Measurements from ENCODE around the gene LRMDA.

LRMDA gene

GRCh38 chr10:76073524-76073923 lies 642.1 kb downstream of the LRMDA start:
- no peak for DNase-seq

GRCh38 chr10:76074659-76075058 lies 643.2 kb downstream of the LRMDA start:
- no peak for DNase-seq

DNA sequence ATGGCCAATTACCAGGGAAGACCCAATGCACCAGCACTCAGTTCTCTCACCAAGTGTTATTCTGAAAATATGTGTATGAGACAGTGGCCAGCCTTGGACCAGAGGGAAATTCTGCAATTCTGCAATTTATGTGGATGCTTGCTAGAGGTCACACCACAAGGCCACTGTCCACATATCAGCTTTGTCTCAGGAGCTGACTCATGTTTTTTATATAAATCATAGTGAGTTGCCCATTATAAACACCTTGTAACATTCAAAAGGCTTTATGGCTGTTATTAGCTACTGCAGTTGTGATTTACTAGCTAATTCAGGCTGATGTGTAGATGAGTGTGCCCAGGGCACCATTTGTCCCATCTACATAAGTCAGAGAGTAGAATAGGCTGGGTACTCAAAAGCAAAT lies 649.0 kb downstream of the LRMDA start:
- peak; percentile 25 for DNase-seq

DNA sequence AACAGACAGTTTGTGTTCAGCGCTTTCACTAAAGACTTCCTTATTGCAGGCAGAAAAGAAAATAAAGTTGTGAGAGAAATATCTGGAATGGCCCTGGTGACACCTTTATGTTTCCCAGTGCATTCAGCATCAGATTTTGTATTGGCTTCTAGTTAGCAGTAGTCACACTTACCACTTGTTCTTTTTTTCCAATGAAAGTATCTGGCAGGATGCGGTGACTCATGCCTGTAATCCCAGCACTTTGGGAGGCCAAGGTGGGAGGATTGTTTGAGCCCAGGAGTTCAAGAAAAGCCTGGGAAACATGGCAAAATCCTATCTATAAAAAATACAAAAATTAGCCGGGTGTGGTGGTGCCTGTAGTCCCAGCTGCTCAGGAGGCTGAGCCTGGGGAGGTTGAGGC lies 649.6 kb downstream of the LRMDA start:
- DNase-seq: no peak

DNA sequence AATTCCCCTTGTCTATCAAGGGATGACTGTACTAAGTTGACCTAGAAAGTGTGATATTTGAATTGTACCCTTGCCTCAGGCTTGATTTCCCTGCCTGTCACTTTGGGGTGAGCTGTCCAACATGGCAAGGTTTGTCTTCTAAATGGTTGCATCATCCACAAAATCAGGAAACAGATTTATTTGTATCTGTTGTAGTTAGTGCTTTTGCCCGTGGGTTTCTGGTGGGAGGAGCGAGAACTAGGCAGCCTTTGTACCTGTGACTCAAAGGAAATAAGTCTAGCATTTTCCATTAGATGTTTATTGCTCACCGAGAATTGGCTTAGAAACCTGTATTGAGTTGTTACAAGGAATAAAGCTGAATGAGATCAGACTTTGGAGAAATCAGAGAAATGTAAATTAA lies 650.8 kb downstream of the LRMDA start:
- DNase-seq: no peak

DNA sequence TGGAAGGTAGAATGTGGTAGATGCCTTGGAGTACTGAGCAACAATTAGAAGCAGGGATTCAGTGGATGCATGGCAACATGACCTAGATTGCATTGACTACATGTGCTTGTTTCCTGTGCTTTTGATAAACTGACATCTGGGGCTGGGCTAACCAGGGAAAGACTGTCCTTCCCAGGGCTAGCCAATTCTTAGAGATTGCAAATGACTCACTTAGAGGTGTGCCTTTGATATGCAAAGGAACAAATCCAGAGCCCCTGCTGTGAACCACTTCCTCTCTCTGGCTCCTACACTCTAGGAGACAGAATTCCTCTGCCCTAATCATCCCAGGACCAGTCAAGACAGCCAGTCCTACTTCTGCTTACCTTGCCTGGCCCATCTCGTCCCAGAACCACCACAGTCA lies 651.5 kb downstream of the LRMDA start:
- DNase-seq: peak; percentile 71

DNA sequence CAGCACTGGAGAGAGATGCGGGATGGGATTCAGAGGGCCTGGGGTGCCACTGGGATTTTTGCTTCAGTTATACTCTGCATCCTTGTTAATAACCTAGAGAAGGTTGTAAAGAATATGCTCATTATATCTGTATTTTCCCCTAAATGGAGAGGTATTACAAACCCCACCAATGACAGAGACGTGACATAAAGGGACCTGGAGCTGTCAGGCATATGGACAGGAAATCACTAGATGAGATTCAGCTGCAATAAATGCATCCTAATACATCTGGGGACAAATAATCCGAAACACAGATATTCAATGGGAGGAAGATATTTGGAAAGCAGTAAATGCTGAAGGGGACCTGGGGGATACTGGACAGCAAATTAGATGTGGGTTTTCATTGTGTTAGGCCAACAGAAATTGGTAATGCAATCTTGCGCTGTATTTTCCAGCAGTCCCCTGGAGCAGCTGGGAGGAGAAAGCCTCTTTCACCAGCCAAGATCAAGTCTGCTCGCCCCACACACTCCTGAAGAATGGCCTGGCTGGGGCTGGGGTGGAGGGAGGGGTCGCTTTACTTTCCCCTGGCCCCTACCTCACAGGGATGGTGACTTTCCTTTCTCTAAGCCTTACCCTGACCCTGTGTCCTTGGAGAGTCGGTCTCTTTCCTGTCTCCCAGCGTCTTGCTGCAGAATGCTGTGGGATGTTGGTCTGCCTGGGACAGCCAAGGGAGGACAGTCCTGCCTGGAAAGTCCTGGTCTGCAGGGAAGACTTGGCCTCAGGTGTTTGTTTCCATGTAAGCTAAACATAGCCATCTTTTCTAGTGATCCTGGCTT lies 653.8 kb downstream of the LRMDA start:
- no peak for DNase-seq

DNA sequence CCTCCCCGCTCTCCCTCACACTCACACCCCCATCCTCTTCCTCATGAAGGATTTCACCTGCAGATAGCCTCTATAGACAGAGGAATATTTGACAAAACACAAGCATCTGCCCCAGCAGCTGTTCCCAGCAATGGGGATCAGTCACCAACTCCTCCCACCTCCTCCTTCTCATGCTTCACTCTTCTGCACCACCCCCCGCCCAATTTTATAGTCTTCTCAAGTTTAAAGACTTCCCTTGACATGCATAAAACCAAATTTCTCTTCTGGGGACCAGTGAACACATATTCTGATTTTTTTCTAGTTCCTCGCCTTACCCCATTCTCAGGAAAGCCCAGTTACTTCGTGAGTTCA lies 654.4 kb downstream of the LRMDA start:
- DNase-seq: peak; percentile 38

DNA sequence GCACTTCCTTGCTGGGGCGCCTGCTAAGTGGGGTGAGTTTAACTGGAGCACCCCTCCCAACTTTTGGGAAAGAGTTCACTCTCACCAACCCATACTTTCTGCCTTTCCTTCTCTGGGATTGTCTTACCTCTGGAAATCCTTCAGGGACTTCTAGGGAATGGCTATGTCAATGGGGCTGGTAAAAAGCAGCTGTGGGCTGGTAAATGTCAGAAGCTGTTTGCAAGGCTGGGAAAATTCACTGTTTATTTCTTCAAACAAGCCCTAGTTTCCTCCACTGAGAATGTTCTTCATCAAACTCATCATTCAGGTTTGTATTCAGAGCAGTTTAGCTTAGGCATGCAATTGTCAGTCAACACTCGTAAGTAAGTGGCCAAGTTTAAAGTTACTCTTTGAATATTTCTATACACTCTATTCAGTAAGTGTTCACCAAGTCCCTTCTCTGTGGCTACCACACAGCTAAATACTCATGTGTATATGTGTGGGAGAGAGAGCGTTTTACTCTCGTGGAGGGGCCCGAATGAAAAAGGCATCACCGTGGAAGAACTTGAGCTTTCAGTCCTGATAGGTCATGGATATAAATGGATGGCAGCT lies 654.8 kb downstream of the LRMDA start:
- peak; percentile 17 for DNase-seq

GRCh38 chr10:76086761-76087639 lies 655.6 kb downstream of the LRMDA start:
- peak; percentile 87 for DNase-seq

DNA sequence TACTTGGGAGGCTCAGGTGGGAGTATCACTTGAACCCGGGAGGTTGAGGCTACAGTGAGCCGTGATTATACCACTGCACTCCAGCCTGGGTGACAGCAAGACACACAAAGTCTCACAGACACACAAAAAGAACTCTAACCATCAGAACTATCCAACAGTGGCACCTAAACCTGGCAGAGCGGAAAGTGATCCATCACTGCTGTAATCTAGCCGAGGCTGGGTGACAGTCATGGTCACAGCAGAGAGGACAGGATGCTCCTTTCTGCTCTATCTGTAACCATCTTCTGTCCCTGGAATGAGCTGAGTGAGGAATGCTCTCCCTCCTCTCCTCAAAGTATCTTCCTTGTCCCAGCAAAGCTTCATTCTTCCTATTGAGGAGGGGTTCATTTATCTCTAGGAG lies 656.6 kb downstream of the LRMDA start:
- DNase-seq: no peak

DNA sequence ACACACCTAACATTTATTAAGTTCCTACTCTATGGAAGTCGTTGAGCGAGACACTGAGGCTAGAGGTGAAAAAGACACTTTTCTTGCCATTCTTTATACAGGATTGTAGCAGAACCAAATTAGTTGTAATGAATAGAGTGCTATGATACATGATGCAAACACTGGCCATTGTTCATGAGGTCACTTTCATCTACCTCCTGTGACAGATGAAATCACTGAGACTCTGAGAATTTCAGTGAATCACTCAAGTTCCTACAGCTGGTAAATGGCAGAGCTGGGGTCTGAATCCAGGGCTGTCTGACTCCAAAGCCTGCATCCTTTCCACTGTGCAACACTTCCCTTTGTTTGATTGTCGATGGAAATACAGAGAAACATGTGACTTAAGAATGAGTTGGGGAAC lies 657.6 kb downstream of the LRMDA start:
- peak; percentile 46 for DNase-seq

GRCh38 chr10:76089556-76090180 lies 658.2 kb downstream of the LRMDA start:
- DNase-seq: peak; percentile 97

- peak; percentile 56 for DNase-seq
Measured at GRCh38 chr10:76091926-76092325, 660.5 kb downstream of the LRMDA start.

DNA sequence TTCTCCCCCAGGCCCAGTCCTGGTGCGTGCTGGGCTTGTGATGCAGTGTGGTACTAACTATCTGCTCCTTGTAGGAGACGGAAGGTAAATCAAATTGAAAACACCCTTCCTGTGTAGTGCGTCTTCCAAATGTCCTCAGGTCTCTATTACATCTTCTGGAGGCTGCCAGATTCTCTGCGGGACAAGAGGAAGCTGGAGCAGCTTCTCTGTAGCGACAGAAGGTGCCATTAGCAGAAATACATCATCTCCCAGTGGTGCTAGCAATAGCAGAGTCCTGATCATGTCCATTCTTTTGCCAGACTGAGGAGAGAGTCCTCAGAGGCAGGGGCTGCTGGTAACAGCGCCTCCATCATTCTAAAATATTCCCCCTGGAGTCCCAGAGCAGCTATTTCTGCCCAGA lies 675.2 kb downstream of the LRMDA start:
- DNase-seq: no peak

GRCh38 chr10:76108563-76109359 lies 677.3 kb downstream of the LRMDA start:
- no peak for DNase-seq

GRCh38 chr10:76111404-76111803 lies 680.0 kb downstream of the LRMDA start:
- no peak for DNase-seq

- no peak for DNase-seq
Measured at GRCh38 chr10:76111986-76112825, 680.8 kb downstream of the LRMDA start.

GRCh38 chr10:76112826-76113150 lies 681.4 kb downstream of the LRMDA start:
- DNase-seq: peak; percentile 5

DNA sequence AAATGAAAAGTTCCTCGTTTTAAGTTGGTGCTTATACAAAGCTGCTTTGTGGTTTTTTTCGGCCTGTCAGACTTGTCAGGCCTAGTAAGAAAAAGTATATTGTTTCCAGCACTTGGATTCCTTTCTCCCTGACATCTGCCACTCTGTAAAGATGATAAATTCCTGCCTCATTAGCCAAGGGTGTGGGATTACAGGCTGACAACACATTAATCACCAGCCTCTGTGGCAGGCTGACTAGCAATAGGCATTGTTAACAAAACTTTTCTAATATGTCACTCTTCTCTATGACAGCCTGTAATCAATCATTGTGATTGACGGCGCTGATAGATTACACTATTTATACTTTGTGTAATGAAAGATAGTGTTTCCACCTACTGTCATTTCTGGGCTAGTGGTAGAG lies 682.5 kb downstream of the LRMDA start:
- peak; percentile 54 for DNase-seq

DNA sequence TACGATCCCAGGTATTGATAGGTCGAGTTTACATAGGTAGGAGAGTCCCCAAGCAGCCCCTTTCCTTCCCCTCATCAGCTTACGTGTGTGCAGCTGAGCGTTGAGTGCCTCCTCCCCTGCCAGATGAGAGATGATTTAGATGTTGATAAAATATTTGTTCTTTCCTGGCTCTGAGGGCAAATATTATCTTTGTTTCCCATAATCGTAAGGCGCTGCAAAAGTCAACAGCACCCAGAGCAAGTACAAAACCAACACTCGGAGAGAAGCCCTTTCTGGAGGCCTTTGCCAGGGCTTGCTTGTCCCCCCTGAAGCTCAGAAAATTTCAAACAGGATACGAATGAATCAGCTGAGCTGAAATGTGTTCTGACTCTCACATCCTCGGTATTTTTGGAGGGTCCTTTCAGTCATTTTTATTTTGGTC lies 683.2 kb downstream of the LRMDA start:
- DNase-seq: peak; percentile 77

DNA sequence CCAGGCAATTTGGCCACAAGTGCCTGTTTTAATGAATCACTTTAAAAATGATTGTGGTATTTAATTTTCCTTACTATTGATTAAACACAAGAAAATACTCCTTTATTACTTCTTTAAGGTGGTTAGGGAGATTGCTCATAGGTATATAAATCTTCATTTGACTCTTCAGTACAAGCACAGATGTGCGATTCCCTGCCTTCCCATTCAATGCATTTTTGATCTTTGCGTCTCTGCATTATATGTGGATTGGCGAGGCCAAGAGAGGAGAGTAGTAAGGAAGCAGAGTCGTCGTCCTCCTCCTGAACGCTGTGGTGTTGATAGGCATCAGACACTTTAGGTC lies 683.7 kb downstream of the LRMDA start:
- no peak for DNase-seq
